ENCODE data around the gene ATP1A4. TPM values are rescaled to one million over a fixed set of nuclear protein-coding genes. Genes with fewer than 3 reads are reported as not detected.

The ATP1A4 gene
- total and polyA plus RNA-seq, 2 donors (not counting 1 experiment from before 2014, with no cell fraction given) = not detected

DNA sequence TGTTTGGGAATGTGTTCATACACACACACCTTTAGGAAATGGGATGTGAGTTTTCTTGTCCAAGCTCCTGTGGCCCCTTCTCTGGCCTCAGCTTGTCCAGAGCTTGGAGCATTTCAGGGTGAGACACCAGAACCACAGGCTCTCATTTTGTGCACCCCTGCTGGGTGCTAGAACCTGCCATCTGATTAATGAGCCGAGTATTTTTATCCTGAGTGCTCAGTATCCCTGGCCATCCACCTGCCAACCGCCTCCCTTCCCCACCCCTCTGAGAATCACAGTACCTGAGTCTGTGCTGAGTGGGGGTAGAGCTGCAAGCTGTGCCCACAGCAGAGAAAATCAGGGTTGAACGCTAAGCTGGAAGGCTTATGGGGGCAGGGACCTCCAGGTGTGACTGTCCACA lies 40.4 kb downstream of the ATP1A4 start:
- Histone ChIP-seq H3K27me3 (ENCODE audit: control insufficient read depth, insufficient read depth, low read length) (no peaks in the 10 kb centered on the region), H3K9ac (ENCODE audit: insufficient read depth, low read length) (no peak overlapping the region), H3K4me1 (ENCODE audit: control insufficient read depth, extremely low read depth, insufficient read depth, low read length) (no peaks in the 10 kb centered on the region), H3K79me2 (ENCODE audit: control insufficient read depth, insufficient read depth, low read length) (no peaks in the 10 kb centered on the region), H4K20me1 (ENCODE audit: control insufficient read depth, extremely low read depth, insufficient read depth, low read length) (no peaks in the 10 kb centered on the region), H3K4me2 (ENCODE audit: extremely low read depth, insufficient read depth, low read length) (no peak overlapping the region), H3K27ac (ENCODE audit: insufficient read depth, low read length) (no peak overlapping the region), H3K4me3 (replicated peaks in 1 of 4; ENCODE audit: control extremely low read depth in 1 of 4, insufficient read depth in 1 of 4, low read depth in 3 of 4, low read length in 4 of 4) (no peak overlapping the region), H3K9me3 (ENCODE audit: control insufficient read depth, insufficient read depth, low read depth, low read length) (no peaks in the 10 kb centered on the region), H2AFZ (ENCODE audit: low read length) (no peak overlapping the region), H3K36me3 (ENCODE audit: control insufficient read depth, insufficient read depth, low read length) (no peaks in the 10 kb centered on the region)
- no peak for DNase-seq (ENCODE audit: low read depth in 2 of 2)
- TF ChIP-seq, protein P1, sequence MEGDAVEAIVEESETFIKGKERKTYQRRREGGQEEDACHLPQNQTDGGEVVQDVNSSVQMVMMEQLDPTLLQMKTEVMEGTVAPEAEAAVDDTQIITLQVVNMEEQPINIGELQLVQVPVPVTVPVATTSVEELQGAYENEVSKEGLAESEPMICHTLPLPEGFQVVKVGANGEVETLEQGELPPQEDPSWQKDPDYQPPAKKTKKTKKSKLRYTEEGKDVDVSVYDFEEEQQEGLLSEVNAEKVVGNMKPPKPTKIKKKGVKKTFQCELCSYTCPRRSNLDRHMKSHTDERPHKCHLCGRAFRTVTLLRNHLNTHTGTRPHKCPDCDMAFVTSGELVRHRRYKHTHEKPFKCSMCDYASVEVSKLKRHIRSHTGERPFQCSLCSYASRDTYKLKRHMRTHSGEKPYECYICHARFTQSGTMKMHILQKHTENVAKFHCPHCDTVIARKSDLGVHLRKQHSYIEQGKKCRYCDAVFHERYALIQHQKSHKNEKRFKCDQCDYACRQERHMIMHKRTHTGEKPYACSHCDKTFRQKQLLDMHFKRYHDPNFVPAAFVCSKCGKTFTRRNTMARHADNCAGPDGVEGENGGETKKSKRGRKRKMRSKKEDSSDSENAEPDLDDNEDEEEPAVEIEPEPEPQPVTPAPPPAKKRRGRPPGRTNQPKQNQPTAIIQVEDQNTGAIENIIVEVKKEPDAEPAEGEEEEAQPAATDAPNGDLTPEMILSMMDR (conservative IDR thresholded peaks at IDR 0.05 in 1 of 2, IDR thresholded peaks at IDR 0.05 in 1 of 2; ENCODE audit: low read depth in 1 of 2, low read length in 2 of 2) = no peak
- no peak for TF ChIP-seq EZH2 (IDR thresholded peaks at IDR 0.05; ENCODE audit: low read length, missing control alignments)

- no peak overlapping the region for H2AFZ ChIP-seq (ENCODE audit: low read length)
- H3K27ac ChIP-seq (ENCODE audit: insufficient read depth, low read length) = no peak overlapping the region
- H4K20me1 ChIP-seq (ENCODE audit: control insufficient read depth, extremely low read depth, insufficient read depth, low read length) = no peaks in the 10 kb centered on the region
- H3K79me2 ChIP-seq (ENCODE audit: control insufficient read depth, insufficient read depth, low read length) = no peaks in the 10 kb centered on the region
- H3K9me3 ChIP-seq (ENCODE audit: control insufficient read depth, insufficient read depth, low read depth, low read length) = no peaks in the 10 kb centered on the region
- no peaks in the 10 kb centered on the region for H3K4me1 ChIP-seq (ENCODE audit: control insufficient read depth, extremely low read depth, insufficient read depth, low read length)
- no peak overlapping the region for H3K4me2 ChIP-seq (ENCODE audit: extremely low read depth, insufficient read depth, low read length)
- H3K9ac ChIP-seq (ENCODE audit: insufficient read depth, low read length) = no peak overlapping the region
- no peaks in the 10 kb centered on the region for H3K27me3 ChIP-seq (ENCODE audit: control insufficient read depth, insufficient read depth, low read length)
- no peak overlapping the region for H3K4me3 ChIP-seq (replicated peaks in 1 of 4; ENCODE audit: control extremely low read depth in 1 of 4, insufficient read depth in 1 of 4, low read depth in 3 of 4, low read length in 4 of 4)
- TF ChIP-seq, protein P1 (conservative IDR thresholded peaks at IDR 0.05 in 1 of 2, IDR thresholded peaks at IDR 0.05 in 1 of 2; ENCODE audit: low read depth in 1 of 2, low read length in 2 of 2) = no peak
- TF ChIP-seq EZH2 (IDR thresholded peaks at IDR 0.05; ENCODE audit: low read length, missing control alignments) = no peak
- no peaks in the 10 kb centered on the region for H3K36me3 ChIP-seq (ENCODE audit: control insufficient read depth, insufficient read depth, low read length)
- DNase-seq (ENCODE audit: low read depth in 2 of 2) = no peak
Measured at GRCh38 chr1:160192234-160192633, 40.8 kb downstream of the ATP1A4 start.

DNA sequence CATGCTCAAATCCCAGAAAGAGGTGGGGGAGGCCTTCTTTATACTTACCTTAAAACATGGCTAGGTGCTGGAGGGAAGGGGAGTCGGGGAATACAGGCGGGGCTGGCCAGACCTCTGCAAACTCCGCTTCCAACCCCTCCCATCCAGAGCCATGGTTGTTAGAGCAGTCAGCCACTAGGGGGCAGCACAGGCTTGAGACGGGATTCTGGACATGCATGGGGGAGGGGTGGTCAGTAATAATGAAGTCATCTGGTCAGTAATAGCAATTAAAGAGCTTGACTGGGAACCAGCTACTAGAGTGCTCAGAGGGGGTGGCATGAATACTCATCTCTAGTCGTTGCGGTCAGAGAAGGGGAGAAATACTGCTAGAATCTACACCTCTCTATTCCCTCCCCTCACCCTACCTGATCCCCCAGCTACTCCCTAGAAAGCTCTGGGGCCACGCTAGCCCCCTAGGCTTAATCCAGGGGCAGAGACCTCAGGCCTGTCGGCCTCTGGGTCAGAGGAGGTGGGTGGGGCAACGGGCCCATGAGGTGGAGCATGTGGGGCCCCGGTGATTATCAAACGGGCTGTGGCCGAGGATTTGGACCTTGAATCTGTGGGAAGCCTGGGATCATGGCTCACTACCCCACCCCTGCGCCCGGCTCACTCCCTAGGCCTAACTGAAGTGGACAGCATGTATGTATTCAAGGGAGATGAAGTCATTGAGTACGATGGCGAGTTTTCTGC lies 41.9 kb downstream of the ATP1A4 start:
- Histone ChIP-seq H3K9ac (ENCODE audit: insufficient read depth, low read length) (no peak overlapping the region), H3K79me2 (ENCODE audit: control insufficient read depth, insufficient read depth, low read length) (no peaks in the 10 kb centered on the region), H3K27me3 (ENCODE audit: control insufficient read depth, insufficient read depth, low read length) (no peaks in the 10 kb centered on the region), H4K20me1 (ENCODE audit: control insufficient read depth, extremely low read depth, insufficient read depth, low read length) (no peaks in the 10 kb centered on the region), H3K4me2 (ENCODE audit: extremely low read depth, insufficient read depth, low read length) (peak overlapping the region; percentile 17), H3K27ac (ENCODE audit: insufficient read depth, low read length) (no peak overlapping the region), H3K36me3 (ENCODE audit: control insufficient read depth, insufficient read depth, low read length) (no peaks in the 10 kb centered on the region), H3K4me3 (replicated peaks in 1 of 4; ENCODE audit: control extremely low read depth in 1 of 4, insufficient read depth in 1 of 4, low read depth in 3 of 4, low read length in 4 of 4) (no peak overlapping the region), H3K9me3 (ENCODE audit: control insufficient read depth, insufficient read depth, low read depth, low read length) (no peaks in the 10 kb centered on the region), H3K4me1 (ENCODE audit: control insufficient read depth, extremely low read depth, insufficient read depth, low read length) (no peaks in the 10 kb centered on the region), H2AFZ (ENCODE audit: low read length) (no peak overlapping the region)
- TF ChIP-seq, protein P1 (conservative IDR thresholded peaks at IDR 0.05 in 1 of 2, IDR thresholded peaks at IDR 0.05 in 1 of 2; ENCODE audit: low read depth in 1 of 2, low read length in 2 of 2) = peak; percentile 92
- TF ChIP-seq EZH2 (IDR thresholded peaks at IDR 0.05; ENCODE audit: low read length, missing control alignments) = no peak
- peak; percentile 79 to 90 for DNase-seq (ENCODE audit: low read depth in 2 of 2)

All from fibroblast of lung (primary cell).